ENCODE measurements around the gene PIGV.
"Not testable (repeated sequence)": the region's sequence is repeated elsewhere in the genome, so short reads cannot be mapped to it uniquely, and the experiment has no call there.

PIGV gene

GRCh38 chr1:26797627-26798026 is 9.9 kb downstream of the PIGV start:
- DNase-seq, result no peak

GRCh38 chr1:26799479-26800142 is 11.9 kb downstream of the PIGV start:
- DNase-seq, result no peak

- DNase-seq, result not testable (repeated sequence)
Observed at GRCh38 chr1:26803932-26804331, 16.2 kb downstream of the PIGV start.

DNA sequence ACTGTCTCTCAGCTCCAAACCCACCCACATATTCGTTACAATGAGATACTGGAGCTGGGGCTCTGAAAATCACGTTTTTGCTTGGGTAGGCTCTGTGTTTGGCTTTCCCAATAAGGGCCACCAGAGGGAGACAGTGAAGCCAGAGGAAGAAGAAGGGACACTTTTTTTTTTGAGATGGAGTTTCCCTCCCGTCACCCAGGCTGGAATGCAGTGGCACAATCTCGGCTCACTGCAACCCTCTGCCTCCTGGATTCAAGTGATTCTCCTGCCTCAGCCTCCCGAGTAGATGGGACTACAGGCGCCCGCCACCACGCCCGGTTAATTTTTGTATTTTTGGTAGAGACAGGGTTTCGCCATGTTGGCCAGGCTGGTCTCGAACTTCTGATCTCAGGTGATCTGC is 22.4 kb downstream of the PIGV start:
- peak; percentile 43 to 79 (median 68) for DNase-seq

DNA sequence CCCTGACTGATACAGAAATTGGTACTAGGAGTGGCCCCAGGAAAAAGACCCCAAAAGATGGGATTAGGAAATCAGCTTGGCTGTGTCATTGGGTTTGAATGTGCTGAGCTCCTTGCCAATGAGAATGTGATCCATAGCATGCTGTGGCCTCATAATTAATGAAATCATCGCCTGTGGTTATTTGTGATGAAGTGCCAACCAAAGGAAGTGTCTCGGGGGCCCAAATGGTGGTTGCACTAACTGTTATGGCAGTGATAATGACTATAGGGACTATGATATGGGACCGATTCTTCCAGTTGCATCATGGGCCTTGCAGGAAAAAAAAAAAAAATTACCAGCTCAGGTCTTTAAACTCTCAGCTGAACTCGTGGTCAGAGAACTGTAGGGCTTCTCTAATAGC is 23.3 kb downstream of the PIGV start:
- no peak for DNase-seq

- no peak for DNase-seq
Observed at GRCh38 chr1:26811708-26812107, 24.0 kb downstream of the PIGV start.

DNA sequence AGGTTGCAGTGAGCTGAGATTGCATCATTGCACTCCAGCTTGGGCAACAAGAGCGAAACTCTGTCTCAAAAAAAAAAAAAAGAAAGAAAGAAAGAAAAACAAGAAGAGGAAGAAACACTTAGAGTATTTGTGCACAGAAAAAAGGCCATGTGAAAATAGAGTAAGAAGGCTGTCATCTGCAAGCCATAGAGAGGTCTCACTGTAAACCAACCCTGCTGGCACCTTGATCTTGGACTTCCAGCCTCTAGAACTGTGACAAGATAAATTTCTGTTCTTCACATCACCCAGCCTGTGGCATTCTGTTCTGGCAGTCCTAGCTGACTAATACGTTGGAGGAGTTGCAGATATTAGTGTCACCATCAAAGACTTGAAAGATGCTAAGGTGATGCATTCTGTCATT is 26.6 kb downstream of the PIGV start:
- DNase-seq, result no peak

- no peak for DNase-seq
Observed at GRCh38 chr1:26814893-26815292, 27.1 kb downstream of the PIGV start.

DNA sequence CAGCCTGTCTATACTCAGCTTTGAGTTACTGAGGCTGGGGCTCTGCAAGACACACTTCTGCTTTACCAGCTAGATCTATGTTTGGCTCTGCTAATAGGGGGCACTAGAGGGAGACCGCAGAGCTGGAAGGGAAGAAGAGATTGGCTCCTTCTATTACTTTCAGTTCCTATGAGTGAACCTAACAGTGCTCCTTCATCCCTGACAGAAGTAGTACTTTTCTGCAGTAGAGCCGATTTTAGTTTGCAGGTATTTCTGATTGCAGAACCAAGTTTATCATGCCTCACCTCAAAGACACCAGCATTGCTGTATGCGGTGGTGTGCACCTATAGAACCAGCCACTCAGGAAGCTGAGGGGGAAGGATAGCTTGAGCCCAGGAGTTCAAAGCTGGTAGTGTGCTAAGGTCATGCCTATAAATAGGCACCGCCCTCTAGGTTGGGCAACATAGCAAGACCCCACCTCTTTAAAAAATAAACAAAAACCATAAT is 33.1 kb downstream of the PIGV start:
- peak in 5 of 6 experiments; percentile 9 to 63 (median 20) for DNase-seq

DNA sequence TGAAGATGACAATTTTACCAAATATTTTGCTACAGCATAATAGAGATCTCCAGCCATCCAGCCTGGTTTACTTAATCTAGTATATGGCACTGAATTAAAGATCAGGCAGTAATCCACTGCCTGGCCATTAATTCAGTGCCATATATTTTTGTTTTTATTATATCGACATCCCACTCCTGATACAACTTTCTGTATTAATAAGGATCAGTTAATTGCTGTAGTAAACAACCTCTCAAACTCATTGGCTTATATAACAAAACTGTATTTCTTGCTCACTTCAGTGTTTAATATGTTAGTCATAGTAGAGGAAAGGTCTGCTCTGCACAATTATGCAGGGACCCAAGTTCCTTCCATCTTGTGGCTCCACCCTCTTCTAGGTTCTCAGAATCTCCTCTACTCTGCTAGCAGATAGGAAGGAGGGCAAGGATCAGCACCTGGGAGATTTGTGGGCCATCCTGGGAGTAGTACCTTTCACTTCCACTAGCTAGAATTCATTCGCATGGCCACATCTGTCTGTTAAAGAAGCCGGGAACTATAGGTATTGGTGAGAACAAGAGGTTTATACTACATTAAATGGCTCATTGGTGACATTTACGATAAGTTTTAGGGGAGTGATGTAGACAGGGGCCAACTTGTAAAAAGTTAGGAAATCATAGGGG is 35.1 kb downstream of the PIGV start:
- no peak for DNase-seq

DNA sequence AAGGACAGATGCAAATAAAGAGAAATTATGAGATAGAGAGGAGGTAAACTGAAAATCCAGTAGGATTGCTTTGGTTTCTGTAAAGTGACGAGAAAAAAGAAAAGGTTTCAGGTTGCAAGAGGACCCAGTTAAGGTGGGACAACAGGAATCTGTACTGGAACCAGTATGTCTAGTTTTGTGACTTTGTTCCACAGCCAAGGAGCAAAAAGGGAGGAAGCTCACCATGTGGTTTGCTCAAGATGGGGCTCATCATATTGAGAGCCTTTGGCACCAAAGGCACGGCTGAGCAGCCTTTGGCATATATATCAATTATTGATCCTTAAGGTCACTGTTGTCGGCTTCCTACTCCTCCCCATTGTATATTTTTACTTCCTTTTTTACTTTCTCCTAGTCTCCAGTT is 37.0 kb downstream of the PIGV start:
- DNase-seq, result no peak

DNA sequence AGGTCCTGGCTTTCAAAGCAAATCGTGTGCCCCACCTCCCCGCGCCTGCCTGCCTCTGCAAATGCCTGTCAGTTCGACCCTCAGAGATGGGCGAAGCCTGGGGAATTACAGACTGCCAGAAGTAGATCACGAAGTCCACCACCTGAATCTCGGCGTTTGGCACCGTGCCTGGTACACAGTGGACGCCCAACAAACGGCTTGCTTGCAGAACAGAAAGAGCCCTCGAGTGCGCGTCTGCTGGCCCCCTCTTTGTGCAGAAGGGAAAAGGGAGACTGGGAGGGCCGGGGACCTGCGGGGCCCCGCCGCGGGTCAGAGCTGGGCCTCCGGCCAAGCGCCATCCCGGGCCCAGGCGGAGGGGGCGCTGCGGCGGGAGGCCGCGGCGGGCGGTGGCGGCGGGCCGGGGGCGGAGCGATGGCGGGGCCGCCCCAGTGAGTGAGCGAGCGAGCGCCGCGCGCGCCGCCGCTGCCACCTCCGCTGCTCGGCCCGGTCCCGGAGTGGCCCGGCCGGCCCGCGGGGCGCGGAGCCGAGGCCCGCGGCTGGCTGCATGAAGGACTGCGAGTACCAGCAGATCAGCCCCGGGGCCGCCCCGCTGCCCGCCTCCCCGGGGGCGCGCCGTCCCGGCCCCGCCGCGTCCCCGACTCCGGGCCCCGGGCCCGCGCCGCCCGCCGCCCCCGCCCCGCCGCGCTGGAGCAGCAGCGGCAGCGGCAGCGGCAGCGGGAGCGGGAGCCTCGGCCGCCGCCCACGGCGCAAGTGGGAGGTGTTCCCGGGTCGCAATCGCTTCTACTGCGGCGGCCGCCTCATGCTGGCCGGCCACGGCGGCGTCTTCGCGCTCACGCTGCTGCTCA is 38.7 kb downstream of the PIGV start, which contains the start of gene ZDHHC18:
Gene ZDHHC18, plus strand, starts transcription at position 428 of the 845 bp plus-strand sequence. Its CDS starts 117 bp downstream, at position 545.
- DNase-seq, result peak; percentile 49 to 79 (median 69)

DNA sequence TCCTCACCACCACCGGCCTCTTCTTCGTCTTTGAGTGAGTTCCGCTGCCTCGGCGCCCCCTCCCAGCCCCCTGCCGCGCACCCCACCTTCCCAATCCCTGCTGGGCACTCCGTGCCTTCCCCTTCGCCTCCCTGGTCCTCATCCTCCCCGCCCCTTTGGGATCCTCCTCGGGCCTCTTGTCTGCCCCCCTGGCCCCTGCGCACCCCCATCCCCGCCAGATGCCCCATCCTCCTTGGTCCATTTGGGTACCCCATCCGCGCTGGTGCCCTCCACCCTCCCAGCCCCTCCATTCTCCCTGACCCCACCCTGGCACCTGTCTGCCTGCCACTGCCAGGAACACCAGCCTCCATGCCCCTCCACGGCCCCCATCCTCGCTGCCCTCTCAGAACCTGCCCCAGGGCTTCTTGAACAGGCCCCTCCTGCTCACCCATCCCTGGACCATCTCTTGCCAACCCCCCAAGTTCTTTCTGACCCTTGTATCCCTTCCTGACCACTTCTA is 39.4 kb downstream of the PIGV start:
- peak in 2 of 6 experiments; percentile 9 to 42 for DNase-seq

DNA sequence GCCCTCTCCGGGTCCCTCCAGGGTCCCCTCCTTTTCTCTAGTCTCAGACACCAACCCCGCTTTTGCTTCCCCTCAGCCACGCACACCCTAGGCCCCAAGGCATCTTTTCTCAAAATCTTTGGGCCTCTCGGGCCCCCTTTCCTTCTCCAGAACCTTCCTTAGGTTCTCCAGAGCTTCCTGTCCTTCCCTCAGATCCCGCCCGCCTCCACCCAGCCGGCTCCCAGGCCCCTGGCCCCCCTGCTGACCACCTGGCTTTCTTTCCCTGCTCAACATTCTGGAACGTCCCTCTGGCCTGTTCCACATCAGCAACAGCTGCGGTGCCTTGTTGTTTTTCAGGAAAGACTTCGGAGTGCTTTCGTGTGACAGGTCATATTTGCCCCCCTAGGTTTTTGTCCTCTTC is 39.9 kb downstream of the PIGV start:
- DNase-seq, result no peak

- no peak for DNase-seq
Observed at GRCh38 chr1:26828411-26828991, 40.8 kb downstream of the PIGV start.

DNA sequence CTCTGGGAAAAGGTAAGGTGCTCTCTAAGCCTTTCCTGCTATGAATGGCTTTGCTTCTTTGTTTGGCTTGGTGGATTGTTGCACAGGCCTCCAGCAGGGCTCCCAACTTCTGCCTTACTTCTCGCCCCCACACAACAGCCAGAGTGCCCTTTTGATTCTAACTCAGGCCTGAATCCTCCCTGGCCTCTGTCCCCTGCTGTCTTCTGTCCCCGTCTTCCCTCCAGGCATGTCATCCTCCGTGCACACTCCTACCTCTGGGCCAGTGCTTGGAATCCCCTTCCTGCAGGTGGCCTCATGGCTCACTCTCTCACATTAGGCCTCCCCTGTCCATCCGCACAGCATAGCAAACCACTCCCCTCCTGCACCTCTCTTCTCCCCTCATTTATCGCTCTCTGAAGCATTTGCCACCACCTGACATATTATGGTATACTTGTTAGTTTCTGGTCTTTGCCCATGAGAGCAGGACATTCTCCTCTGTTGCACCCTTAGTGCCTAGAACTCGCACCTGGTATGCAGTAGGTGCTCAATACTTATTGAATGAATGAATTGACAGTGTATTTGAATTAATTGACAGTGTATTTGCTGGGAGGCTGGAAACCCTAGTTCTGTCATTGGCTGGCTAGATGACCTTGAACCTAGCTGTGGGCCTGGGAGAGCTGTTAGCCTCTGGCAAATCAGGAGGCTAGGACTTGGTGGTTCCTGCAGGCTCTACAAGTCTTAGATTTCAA is 41.6 kb downstream of the PIGV start:
- no peak for DNase-seq

- no peak for DNase-seq
Observed at GRCh38 chr1:26831059-26831458, 43.3 kb downstream of the PIGV start.

GRCh38 chr1:26831546-26832248 is 43.9 kb downstream of the PIGV start:
- no peak for DNase-seq

DNA sequence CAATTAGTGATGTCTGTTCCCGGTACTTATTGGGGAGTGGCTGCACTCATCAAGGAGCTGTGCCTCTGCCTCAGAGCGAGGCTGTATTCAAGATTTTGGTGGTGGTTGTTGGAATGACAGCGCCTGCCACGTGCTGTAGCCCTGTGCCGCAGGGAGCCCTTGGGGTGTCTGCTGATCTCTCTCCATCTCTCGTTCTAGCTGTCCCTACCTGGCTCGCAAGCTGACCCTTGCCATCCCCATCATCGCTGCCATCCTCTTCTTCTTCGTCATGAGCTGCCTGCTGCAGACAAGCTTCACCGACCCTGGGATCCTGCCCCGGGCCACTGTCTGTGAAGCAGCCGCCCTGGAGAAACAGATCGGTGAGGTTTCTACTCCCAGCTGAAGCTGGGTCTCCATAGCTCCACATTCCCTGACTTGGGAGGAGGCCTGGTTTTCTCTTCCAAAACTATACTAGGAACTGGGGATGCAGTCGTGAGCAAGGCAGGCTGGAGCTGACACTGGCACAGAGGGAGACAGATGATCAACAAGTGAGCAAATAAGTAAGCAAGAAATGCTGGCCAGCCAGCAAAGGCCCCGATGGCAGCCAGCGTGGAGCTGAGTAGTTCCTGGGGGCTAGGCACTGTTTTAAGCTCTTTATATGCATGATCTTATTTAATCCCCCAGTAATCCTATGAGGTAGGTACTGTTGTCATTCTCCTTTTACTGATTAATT is 44.7 kb downstream of the PIGV start:
- DNase-seq, result no peak

All from stimulated activated naive CD4-positive, alpha-beta T cell (primary cell).